Choroid plexus epithelial cell (primary cell): Measurements from ENCODE around the gene COX6A1.
"Not testable (repeated sequence)": the region's sequence is repeated elsewhere in the genome, so short reads cannot be mapped to it uniquely, and the experiment has no call there.

Experiments
- DNase-seq: peaks from one replicate; pipeline ENCODE4 v3.0.0-alpha.2; 2010; ENCODE audit warnings: low read depth
- H3K4me3 ChIP-seq: 2 replicates; pipeline ENCODE4 v1.5.1; 2011; ENCODE audit warnings: low read depth, mild to moderate bottlenecking, control low read depth, low read length, moderate library complexity
- TF ChIP-seq, protein P1 (sequence below): conservative IDR thresholded peaks from 2 replicates; pipeline ENCODE4 v1.5.1; 2011; ENCODE audit warnings: low read depth, mild to moderate bottlenecking, control low read depth, inconsistent platforms, low read length, moderate library complexity

Gene COX6A1

DNA sequence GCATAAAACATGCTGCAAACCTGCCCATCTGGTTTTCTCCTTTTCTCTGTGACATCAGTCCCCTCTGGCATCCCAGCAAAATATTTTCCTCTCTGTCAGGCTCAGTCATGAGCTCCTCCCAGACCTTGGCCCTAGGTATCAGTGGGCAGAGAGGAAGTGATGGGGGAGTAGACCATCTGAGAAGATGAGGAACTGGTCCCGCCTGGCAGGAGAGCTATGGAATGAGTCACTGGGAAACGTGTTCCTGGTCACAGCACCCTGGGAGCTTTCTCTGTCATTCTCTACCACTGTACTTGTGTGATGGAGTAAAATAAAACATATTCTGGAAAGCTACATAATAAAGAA is 36.7 kb downstream of the COX6A1 start:
- no peak overlapping the region for H3K4me3 ChIP-seq
- TF ChIP-seq, protein P1, sequence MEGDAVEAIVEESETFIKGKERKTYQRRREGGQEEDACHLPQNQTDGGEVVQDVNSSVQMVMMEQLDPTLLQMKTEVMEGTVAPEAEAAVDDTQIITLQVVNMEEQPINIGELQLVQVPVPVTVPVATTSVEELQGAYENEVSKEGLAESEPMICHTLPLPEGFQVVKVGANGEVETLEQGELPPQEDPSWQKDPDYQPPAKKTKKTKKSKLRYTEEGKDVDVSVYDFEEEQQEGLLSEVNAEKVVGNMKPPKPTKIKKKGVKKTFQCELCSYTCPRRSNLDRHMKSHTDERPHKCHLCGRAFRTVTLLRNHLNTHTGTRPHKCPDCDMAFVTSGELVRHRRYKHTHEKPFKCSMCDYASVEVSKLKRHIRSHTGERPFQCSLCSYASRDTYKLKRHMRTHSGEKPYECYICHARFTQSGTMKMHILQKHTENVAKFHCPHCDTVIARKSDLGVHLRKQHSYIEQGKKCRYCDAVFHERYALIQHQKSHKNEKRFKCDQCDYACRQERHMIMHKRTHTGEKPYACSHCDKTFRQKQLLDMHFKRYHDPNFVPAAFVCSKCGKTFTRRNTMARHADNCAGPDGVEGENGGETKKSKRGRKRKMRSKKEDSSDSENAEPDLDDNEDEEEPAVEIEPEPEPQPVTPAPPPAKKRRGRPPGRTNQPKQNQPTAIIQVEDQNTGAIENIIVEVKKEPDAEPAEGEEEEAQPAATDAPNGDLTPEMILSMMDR = no peak
- DNase-seq = peak; percentile 43

DNA sequence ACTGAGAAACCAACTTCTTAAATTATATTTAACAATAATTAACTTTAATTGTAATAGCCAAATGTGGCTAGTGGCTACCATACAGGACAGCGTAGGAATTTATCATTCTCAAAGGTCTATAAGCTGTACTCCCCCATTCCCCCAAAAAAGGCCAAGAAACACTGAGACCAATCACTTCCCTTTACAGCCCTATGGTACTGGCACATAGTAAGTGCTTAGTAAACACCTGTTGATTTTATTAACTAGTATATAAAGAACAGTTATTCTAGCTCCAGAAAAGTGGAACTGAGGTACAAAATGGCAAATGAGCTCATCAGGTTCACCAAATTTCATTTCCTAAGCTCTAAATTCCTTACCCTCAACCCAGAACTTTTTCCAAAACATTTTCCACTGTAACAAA is 37.7 kb downstream of the COX6A1 start:
- TF ChIP-seq, protein P1 = no peak

DNA sequence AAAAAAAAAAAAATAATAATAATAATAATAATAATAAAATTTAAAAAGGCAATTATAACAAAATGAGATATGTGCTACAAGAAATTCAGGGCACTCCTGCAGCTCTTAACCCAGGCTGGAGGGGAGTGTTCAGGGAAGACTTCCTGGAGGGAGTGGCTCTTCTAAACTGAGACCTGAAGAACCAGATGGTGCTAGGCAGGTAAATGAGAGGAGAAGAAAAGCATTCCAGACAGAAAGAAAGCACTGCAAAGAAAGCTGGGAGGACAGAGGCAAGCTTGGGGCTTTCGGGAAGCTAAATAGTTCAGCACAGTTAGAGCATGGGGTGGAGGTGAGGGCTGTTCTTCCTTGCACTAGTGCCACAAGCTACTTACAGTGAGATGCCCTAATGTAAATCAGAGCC is 41.5 kb downstream of the COX6A1 start:
- H3K4me3 ChIP-seq = no peak overlapping the region
- no peak for DNase-seq
- TF ChIP-seq, protein P1 = no peak

More for the DNA sequence above, 37.7 kb downstream of the COX6A1 start:
- H3K4me3 ChIP-seq = no peak overlapping the region
- DNase-seq = no peak

DNA sequence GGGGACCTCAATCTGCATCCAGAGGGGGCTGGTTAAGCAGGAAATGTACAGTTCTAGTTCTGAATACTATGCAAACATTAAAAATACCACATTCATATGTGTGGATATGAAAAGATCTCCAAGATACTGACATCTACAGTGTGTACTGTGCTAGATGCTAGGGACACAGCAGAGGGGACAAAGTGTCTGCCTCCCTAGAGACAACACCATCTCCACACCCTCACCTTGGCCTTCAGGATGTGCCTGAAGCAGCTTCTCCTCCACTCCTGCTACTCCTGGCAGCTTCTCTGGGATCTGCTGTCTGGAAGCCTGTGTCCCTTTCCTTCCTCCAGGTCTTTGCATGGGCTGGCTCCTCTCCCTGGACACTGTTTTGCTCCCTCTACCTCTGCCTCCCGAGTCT is 42.3 kb downstream of the COX6A1 start:
- H3K4me3 ChIP-seq = no peak overlapping the region
- no peak for DNase-seq
- TF ChIP-seq, protein P1 = no peak

DNA sequence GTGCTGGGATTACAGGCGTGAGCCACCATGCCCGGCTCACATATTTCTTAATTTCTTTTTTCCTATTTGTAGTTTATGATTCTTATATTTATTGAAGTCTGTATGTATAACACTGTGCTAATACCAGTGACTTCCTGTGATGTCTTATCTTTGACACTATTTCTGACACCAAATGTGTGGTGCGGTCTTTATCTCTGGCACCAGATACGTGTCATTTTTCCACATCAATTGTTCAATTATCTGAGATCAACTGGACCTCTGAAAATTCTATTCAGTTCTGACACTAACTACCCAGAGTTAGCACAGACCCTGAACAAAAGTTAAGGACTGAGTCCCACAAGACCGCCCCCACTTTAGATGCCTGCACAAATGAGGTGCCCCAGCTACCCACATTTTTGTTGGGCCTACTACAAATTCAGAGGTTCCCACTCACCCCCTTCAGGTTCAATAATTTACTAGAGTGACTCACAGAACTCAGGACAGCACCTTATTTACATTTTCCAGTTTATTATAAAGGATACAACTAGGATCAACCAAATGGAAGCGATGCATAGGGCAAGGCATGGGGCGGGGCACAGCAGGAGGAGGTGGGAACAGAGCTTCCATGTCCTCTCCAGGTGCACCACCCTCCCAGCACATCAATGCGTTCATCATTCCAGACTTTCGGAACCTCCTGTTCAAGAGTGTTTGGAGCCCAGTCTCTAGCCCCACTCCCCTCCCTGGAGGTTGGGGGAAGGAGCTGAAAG is 43.3 kb downstream of the COX6A1 start:
- TF ChIP-seq, protein P1 = no peak
- DNase-seq = no peak
- no peak overlapping the region for H3K4me3 ChIP-seq

DNA sequence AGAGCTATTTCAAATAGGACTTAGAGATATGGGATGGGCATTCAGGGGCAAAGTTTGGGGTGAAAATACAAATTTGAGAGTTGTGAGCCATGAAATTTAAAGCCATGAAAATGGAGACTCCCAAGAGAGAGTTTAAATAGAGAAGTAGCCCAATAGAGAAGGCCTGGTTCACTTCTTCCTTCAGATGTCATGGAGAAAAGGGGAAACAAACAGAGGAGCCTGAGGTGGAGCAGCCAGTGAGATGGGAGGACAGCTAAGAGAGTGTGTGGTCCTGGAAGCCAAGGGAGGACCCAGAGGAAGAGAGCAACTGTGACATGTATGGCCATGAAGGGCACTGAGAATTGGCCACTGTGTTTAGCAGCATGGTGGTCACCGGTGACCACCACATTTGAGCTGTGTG is 45.7 kb downstream of the COX6A1 start:
- DNase-seq = no peak
- TF ChIP-seq, protein P1 = no peak
- H3K4me3 ChIP-seq = no peak overlapping the region

DNA sequence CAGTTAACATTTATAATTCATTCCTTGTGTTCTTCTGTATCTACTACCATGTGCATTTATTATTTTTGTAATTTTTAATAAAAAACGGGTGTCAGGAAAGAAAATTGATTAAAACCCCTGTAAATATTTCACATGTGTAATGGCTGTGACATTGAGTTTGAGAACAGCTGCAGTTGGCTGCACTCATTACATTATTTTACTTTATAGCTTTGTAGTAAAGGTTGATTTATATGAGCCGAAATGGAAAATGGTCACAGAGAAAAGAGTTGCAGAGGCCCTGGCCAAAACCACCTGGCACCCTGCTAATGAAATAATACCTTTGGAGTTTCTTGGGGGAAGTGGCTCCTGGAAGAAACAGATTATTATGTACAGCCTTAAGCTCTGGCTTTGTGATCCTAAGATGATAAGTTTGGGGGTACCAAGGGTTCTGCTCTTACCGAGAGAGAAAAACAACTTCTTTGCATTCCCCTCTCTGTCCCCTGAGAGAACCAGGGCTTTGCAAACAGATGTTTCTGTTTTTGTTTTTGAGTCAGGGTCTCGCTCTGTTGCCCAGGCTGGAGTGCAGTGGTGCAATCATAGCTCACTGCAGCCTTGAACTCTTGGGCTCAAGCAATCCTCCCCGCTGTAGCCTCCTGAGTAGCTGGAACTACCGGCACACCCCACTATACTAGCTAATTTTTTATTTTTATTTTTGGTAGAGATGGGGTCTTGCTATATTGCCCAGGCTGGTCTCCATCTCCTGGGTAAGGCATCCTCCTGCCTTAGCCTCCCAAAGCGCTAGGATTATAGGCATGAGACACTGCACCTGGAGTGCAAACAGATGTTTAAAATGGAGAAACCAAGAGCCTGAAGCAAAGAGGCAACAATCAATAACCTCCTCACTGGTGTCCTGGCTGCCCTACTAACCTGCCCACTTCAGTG is 48.3 kb downstream of the COX6A1 start:
- TF ChIP-seq, protein P1 = no peak
- H3K4me3 ChIP-seq = no peak overlapping the region
- DNase-seq = no peak

DNA sequence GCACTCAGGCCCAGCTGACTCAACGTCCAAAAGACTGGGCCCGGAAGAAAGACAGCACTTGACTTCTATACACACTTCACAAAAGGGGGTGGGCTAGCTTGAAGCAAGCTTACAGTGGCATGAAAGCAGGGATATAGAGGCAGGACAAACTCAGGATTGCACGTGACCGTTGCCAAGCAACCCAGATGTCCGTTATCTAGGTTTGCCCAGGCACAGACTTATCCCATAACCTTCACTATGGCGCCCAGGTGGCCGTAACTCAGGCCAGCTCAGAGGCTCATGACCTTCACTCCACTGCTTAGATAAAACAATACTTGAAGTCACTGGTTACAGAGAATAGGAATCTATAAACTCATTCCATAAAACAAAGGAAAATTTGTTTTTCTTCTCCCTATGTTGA is 49.6 kb downstream of the COX6A1 start:
- not testable (repeated sequence) for DNase-seq, H3K4me3 ChIP-seq
